Islet precursor cell (in vitro differentiated cells): Measurements from ENCODE around the gene ACVR1.
A peak's percentile ranks its signal among the peaks of the same experiment; 100 is the strongest.
"Not testable (repeated sequence)": the region's sequence is repeated elsewhere in the genome, so short reads cannot be mapped to it uniquely, and the experiment has no call there.

Source experiments
- DNase-seq: peaks from one replicate; pipeline ENCODE4 v3.0.0-alpha.2; 2018

ACVR1 gene

DNA sequence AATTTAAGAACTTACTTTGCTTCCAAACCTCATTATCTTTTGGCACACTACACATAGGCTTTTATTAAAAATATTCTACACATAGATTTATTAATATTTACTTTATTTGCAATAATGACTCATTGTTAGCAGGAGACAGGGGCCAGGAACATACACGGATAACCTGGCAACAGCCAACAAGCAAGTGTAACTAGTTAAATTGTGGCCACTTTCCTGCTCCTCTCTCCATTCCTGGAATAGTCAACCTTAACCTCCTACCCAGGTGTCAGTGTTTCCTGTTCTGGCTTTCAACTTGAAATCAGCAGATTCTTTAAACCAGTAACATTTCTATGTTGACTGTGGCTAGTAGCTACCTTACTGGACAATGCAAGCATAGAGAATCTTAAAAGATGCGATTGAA, 26.5 kb downstream of the ACVR1 start:
- DNase-seq, result no peak

DNA sequence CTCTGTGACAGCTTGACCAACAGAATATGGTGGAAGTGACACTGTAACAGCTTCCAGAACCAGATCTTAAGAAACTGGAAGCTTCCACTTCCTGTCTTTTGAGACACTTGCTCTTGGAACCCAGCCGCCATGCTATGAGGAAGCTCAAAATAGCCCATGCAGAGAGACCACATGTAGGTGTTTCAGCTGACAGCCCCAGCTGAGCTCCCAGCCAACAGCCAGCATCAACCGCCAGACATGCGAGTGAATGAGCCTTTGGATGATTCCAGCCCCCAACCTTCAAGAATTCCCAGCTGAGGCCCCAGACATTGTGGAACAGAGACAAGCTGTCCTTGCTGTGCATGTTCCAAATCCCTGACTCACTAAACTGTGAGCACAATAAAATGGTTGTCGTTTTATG, 27.9 kb downstream of the ACVR1 start:
- no peak for DNase-seq

DNA sequence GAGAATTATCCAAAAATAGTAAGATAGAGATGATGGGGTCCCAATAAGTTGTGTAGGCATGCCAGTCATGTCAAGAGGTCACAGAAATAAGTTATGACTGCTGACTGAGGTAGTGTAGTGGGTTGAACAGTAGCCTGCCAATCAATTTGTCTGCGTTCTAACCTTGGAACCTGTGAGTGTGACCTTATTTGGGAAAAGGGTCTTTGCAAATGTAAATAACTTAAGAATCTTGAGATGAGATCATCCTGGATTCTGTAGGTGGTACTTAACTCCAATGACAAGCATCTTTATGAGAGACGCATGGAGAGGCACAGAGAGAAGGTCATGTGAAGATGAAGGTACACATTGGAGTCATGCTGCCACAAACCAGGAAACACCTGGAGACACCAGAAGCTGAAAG, 31.0 kb downstream of the ACVR1 start:
- no peak for DNase-seq

DNA sequence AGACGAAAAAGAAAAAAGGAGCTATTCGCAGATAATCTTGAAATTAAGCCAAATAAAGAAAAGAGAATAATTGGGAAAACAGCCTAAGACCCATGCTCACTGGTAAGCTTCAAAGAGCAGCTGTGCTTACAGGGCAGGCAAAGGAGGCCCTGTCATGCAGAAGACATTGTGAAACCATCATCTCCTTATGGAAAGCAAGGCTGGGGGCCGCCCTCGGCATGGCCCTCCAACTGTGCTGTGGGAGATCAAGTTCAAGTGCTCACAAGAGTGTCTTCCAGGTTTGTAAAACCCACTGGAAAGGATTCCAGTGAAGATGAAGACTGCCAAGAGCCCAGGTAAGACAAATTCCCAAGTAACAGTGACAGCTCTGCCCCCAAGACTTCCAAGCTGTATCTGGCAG, 32.2 kb downstream of the ACVR1 start:
- DNase-seq, result no peak

- no peak for DNase-seq
Measured at GRCh38 chr2:157843081-157843480, 33.0 kb downstream of the ACVR1 start.

DNA sequence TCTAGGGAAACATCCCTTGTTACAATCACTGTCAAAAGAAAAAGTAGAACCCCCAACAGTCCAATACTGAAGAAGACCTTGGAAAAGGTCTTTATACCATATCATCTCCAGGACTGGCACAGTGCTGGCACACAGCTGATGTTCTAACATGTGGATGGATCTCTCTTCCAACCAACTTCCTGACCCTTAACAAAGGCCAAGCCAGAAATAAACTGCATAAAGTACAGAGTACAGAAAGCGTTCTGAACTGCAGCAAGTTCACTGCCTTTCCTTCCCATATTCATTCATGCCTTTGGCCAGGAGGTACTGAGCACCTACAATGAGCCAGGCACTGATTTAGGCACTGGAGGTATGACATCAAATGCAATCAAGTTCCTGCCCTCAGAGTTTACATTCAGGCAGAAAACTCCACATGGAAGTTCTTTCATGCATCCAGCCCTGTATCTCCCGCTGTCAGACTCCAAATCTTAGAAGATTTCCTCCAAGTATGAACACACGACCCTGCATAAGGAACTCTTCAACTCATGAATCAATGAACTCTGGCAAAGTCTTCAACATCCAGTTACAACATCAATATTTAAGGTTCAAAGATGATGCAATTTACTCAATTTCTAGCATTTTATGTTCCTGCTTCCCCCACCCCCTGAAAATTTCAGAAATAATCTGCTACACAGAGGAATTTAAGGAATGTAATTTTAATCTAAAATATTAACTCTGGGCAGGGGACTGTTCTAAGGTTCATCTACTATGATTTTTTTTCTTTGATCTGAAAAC, 33.8 kb downstream of the ACVR1 start:
- no peak for DNase-seq

DNA sequence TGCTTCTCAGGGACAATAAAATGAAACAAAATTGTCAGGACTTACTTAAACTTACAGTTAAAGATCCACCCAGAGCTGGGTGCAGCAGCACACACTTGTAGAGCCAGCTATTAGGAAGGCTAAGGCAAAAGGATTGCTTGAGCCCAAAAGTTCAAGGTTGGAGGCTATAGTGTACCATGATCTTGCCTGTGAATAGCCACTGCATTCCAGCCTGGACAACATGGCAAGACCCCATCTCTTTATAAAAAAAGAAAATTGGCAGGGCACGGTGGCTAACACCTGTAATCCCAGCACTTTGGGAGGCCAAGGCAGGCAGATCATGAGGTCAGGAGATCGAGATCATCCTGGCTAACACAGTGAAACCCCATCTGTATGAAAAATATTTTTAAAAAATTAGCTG, 34.6 kb downstream of the ACVR1 start:
- no peak for DNase-seq

GRCh38 chr2:157840568-157841156, 35.5 kb downstream of the ACVR1 start:
- no peak for DNase-seq

DNA sequence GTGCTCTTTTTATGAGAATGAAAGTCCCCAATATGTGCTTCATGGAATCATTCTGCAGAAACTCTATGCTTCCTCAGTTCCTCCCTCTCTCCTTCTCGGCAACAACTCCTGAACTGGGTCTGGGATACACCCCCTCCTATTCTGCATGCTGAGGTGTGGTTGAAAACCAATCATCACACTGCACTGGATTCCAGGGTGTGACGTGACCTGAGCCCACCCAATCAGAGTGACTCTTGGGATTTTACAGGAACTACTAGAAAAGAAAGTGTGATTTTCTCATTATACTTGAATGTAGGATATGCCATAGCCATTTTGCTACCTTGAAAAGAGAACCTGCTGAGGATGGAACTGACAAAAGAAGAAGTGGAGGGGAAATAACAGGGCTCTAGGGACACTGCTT, 36.3 kb downstream of the ACVR1 start:
- DNase-seq, result no peak

DNA sequence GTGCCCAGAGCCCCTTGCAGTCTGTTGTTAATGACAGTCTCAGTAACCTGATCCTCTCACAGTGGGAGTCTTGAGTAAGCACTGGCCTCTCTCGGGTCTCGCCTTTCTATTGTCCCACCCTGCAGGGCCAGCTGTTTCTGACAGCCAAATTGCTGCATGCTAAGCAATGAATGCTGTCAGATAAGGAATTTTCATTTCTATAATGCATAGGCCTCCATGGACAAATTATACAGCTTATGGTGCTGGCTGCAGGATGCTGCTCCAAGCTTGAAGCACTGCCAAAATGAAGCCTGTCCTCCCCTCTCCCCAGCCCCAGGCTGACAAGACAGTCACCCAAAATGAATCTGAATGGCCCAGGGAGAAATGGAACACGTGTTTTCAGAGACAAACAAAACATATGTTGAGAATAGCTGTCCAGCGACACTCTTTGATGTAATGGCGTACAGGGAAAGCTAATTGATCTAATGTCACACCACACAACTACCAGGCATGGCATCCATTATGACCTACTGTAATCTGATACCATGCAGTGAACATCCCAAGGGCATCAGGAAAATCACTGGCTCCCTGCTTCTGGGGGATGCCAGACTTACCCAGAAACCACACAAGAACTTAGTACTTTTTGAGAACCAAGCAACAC, 36.8 kb downstream of the ACVR1 start:
- peak; percentile 88 for DNase-seq

GRCh38 chr2:157838442-157839161, 37.5 kb downstream of the ACVR1 start:
- DNase-seq, result peak; percentile 90

- no peak for DNase-seq
Measured at GRCh38 chr2:157837851-157838441, 38.2 kb downstream of the ACVR1 start.

DNA sequence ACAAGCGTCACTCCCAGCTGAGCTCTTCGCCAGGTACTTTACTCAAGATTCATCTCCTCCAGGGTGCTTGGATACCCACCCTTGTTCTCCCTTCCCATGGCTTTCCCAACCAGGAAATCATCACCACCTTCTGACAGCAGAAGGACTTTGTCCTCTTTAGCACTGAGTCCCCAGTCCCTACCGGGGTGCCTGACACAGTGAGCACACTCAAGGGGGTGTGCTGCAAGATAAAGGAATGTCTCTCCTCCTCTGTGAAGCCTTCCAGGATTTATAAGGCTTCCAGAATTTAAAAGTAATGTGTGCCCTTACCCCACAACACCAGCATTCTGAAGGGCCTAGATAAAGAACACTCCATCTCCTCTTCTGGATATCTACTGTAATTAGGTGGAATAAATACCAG, 39.6 kb downstream of the ACVR1 start:
- no peak for DNase-seq

DNA sequence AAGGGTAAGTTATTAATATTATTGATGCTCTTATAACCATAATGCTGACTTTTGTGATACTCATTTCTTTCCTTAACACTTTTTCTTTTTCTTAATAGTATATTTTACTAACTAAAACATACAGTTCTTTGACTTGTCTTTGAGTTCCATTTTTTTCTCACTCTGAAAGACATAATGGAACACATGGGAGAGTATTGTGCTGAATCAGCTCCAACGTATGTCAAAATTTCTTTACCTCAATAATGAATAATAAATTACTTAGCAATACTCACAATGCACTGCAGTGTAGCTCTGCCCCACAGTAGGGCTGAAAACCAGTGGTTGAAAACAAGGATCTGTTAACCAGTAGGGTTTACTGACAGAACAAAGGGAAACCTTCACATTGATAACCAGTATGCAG, 40.7 kb downstream of the ACVR1 start:
- DNase-seq, result no peak

GRCh38 chr2:157835006-157835405, 41.1 kb downstream of the ACVR1 start:
- no peak for DNase-seq

DNA sequence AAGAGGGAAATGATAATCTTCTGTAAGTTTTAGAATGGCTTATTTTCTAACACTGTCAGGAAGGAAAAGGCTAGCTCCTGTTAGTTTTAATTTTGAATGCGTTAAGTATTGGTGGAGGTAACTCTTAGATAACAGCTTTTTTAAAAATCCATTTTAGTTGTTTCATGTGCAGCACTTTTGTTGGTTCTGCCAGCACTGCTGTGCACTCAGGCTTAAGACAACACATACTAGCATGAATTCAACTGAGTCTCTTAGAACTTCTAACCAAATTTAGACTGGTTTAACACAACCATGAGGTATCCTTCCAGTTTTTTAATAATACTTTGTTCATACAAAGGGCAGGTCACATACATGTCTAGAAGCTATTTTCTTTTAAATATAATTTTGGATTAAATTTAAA, 42.4 kb downstream of the ACVR1 start:
- no peak for DNase-seq

- DNase-seq, result no peak
Measured at GRCh38 chr2:157831573-157832315, 44.4 kb downstream of the ACVR1 start.

DNA sequence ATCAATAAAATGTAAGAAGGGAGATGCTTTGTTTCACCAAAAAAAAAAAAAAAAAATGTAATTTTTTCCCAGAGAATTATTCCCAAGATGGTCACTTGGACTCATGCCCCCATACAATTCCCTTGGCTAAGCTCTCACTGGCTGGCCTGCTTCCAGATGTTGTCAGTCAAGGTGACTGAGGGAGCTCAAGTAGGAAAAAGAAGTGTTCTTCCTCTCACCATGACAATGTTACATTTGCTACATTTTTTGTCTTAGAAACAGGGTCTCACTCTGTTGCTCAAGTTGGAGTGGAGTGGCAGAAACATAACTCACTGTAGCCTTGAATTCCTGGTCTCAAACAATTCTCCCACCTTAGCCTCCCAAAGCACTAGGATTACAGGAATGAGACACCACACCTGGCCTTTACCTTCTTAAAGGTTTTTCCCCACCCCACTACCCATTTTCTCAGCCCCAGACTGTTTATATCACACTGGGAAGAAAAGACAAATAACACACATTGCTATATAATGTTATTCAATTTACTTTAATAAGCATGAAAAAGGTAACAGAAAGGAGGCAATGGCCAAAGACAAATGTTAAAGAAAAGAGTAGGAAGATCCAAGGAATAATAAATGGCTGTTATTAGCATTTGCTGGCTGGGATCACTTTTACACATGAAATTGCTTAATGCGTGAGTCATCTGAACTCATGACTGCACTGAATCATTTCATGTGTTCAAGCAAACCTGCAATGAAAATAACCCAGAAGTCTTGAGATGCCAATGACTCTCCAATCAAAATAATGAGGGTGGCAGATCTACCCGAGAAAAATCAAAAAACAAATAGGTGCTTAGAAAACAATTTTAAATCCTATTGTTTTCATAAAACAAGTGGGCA, 45.2 kb downstream of the ACVR1 start:
- DNase-seq, result no peak

DNA sequence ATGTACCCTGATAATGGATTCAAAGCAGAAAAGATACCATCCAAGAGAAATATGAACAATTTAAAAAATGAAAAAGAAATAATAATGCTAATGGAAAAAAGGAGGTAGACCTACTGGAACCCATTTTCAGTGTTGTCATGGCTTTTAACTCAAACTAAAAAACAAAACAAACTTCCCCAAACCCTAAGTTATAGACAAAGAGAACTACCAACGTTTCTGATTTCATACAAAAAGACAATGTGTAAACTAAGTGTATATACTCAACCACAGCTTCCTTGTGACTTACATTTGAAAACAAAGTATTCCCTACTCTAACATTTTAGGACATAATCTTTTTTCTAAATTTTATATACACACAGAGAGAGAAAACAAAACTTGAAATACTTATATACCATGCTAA, 45.9 kb downstream of the ACVR1 start:
- no peak for DNase-seq

- no peak for DNase-seq
Measured at GRCh38 chr2:157827377-157827776, 48.8 kb downstream of the ACVR1 start.

GRCh38 chr2:157826644-157827043, 49.5 kb downstream of the ACVR1 start:
- DNase-seq, result not testable (repeated sequence)

DNA sequence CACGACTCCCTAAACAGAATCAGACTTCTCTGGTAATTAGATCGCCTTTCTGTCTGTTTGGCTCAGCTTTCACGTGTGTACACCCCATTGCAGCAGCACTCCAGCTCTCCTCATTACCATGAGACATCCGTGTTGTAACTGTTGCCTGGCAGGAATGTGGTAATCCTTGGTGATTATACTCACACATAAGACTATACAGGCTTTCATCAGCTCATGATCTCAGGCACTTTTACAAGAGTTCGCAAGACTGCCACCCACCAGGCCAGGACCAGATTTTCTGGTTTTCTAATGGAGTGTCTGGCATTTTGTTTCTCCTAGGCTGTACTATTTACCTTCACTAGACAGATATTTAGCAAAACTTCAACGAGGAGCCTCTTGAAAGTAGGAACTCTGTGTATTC, 50.2 kb downstream of the ACVR1 start:
- peak; percentile 94 for DNase-seq
